ENCODE data around the gene MAU2.

- TF ChIP-seq CTCF (IDR thresholded peaks at IDR 0.05) (no peak), POLR2A (IDR thresholded peaks at IDR 0.05) (no peak)
These were observed 79.3 kb downstream of the MAU2 start for GRCh38 chr19:19399733-19400433.
